GM23248 (cell line): Measurements from ENCODE around the gene TLCD3A.

Experiments used
- EZH2 ChIP-seq: fragments of 200-600 bp; sonication (generic); IDR thresholded peaks from 2 replicates; pipeline ENCODE4 v1.6.1; 2018; ENCODE audit warnings: antibody characterized with exemption, mild to moderate bottlenecking; ENCODE audit not compliant: insufficient read depth, poor library complexity, severe bottlenecking
- EZH2phosphoT487 ChIP-seq: fragments of 200-600 bp; sonication (generic); IDR thresholded peaks from 2 replicates; pipeline ENCODE4 v1.6.1; 2018; ENCODE audit warnings: antibody characterized with exemption, moderate library complexity, mild to moderate bottlenecking, low read depth; ENCODE audit not compliant: insufficient read depth

DNA sequence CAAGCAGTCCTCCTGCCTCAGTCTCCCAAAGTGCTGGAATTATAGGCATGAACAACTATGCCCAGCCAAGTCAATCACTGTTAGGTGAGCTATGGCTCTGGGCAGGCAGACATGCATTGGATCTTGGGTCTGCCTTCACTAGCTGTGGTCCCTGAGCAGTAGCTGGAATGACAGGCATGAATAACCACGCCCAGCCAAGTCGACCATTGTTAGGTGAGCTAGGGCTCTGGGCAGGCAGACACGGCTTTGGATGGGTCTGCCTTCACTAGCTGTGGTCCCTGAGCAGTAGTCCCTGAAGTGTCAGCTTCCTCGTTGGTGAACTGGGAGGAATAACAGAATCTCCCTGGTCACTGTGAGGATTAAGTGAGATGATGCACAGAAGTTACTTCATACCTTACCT is 56.2 kb downstream of the TLCD3A start:
- TF ChIP-seq EZH2 (no peak), EZH2phosphoT487 (no peak)
